Measurements from ENCODE around the gene SUGP2.
"Not testable (repeated sequence)": the region's sequence is repeated elsewhere in the genome, so short reads cannot be mapped to it uniquely, and the experiment has no call there.

SUGP2 gene

GRCh38 chr19:18989316-18989715, 44.0 kb downstream of the SUGP2 start:
- DNase-seq, result no peak

- DNase-seq, result no peak
These were observed 45.9 kb downstream of the SUGP2 start for GRCh38 chr19:18987456-18987855.

GRCh38 chr19:18985257-18985656, 48.1 kb downstream of the SUGP2 start:
- no peak for DNase-seq

- DNase-seq, result no peak
These were observed 49.1 kb downstream of the SUGP2 start for GRCh38 chr19:18984251-18984650.

- no peak for DNase-seq
These were observed 50.6 kb downstream of the SUGP2 start for GRCh38 chr19:18982669-18983068.

GRCh38 chr19:18980432-18981020, 52.8 kb downstream of the SUGP2 start:
- no peak for DNase-seq

- no peak for DNase-seq
These were observed 54.7 kb downstream of the SUGP2 start for GRCh38 chr19:18978616-18979015.

GRCh38 chr19:18975869-18976268, 57.4 kb downstream of the SUGP2 start:
- no peak for DNase-seq

GRCh38 chr19:18975011-18975410, 58.3 kb downstream of the SUGP2 start:
- DNase-seq, result no peak

- no peak for DNase-seq
These were observed 60.5 kb downstream of the SUGP2 start for GRCh38 chr19:18972851-18973250.

GRCh38 chr19:18972301-18972811, 61.0 kb downstream of the SUGP2 start:
- no peak for DNase-seq

GRCh38 chr19:18969931-18970659, 63.2 kb downstream of the SUGP2 start:
- DNase-seq, result no peak

- DNase-seq, result no peak
These were observed 65.8 kb downstream of the SUGP2 start for GRCh38 chr19:18967358-18968146.

- DNase-seq, result no peak
These were observed 67.0 kb downstream of the SUGP2 start for GRCh38 chr19:18966307-18966706.

GRCh38 chr19:18964121-18964520, 69.2 kb downstream of the SUGP2 start:
- no peak for DNase-seq

- DNase-seq, result no peak
These were observed 71.3 kb downstream of the SUGP2 start for GRCh38 chr19:18961767-18962620.

GRCh38 chr19:18960370-18960769, 72.9 kb downstream of the SUGP2 start:
- no peak for DNase-seq

GRCh38 chr19:18955042-18955441, 78.3 kb downstream of the SUGP2 start:
- no peak for DNase-seq

GRCh38 chr19:18954094-18954493, 79.2 kb downstream of the SUGP2 start:
- DNase-seq, result no peak

- DNase-seq, result not testable (repeated sequence)
These were observed 80.8 kb downstream of the SUGP2 start for GRCh38 chr19:18952364-18953003.

- DNase-seq, result no peak
These were observed 81.5 kb downstream of the SUGP2 start for GRCh38 chr19:18951721-18952281.

GRCh38 chr19:18949858-18950257, 83.5 kb downstream of the SUGP2 start:
- DNase-seq, result no peak
